ENCODE data around the gene EPSTI1. TPM values are rescaled to one million over a fixed set of nuclear protein-coding genes. Genes with fewer than 3 reads are reported as not detected.

EPSTI1 gene
- total RNA-seq, 1 donor from 2014 or later = 121 TPM

DNA sequence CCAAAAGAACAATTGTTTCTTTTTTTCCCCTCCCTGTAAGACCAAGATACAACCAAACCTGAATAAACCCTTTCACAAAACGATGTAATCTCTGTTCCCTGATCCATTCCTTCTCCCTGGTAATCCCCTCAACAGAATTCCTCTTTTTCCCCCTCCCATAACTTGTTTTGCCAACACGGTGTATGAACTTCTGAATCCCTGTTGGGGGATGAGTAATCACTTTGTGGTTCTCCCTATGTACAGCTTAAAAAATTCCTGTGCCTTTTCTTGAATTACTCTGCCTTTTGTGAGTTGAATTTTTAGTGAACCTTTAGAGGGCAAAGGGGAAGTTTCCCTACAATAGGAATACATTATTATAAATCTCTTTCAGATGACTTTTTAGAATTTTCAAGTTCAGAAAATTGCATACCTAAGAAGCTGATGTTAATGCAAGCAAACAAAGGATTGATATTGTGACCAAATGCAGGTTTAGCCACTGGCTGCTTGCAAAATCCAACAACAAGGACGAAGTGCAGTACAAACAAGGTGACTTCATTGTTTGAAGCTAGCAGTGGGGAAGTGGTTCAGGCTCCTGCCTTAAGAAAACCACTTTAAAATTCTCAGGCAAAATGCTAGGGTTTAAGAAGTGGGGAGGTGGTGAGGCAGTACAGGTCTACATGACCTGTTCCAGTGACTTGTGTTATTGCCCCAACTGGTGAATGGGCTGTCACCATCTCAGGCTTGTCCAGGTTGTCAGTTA lies 15.0 kb upstream of the EPSTI1 start:
- intact Hi-C loops (cut with micrococcal nuclease) = no loop called here

DNA sequence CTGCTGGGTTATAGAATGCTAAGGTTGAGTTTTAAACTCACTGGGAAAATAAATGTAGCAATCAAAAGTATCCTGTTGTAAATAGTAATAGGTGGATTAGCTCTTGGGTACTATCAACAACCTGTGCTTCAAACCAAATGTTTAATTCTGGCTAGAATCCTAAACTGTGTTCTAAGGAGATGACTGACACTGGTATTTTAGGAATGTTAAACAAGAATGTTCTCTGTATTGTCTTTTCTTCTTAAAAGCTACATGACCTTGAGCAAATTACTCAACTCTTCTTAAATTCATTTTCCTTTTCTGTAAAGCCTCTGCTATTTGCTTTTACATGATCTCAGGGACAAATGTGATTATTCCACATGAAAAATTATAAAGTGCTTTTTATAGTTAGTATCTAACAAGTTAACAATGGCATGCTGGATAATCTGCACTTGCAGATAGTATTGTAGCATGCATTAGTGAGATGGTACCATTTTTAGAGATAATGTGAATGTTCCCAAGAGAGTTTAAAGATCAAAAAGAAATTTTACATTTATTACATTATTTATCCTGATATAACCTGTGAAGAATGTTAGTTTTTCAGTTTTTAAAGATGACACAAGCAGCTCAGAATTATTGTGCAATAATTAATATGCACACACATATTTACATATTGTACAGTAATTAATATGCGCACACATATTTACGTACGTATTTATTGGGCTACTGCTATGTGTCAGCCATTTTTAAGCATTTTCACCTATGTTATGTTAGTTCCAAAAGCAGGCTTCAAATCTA lies 13.6 kb upstream of the EPSTI1 start:
- intact Hi-C loops (cut with micrococcal nuclease) = no loop called here

DNA sequence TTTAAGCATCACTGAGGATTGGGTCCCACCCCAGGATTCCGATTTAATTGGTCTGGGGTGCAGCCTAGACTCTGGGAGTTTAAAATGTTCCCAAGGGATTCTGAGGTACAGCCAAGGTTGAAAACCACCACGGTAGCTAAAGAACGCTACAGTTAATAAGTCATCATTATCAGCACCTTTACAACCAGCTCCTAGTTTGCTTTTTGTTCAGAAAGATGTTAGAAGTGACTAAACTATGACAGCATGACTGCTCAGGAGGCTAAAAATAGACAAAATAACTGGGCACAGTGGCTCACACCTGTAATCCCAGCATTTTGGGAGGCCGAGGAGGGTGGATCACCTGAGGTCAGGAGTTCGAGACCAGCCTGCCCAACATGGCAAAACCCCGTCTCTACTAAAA lies 11.7 kb upstream of the EPSTI1 start:
- intact Hi-C loops (cut with micrococcal nuclease) = no loop called here

DNA sequence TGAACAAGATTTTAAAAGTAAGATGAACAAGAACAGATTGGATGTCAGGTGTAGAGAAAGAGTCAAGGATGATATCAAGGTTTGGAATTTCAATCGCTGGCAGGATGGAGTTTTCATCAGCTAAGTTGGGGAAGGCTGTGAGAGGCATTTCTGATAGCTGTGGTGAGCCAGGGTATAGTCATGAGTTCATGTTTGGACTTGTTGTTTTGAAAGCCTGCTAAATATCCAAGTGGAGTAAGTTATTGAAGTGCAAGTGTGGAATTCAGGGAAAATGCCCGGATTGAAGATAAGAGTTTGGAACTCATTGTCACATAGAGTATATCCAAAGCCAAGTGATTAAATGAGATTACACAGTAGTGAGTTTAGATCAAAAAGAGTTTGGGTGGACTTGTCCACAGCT lies 11.0 kb upstream of the EPSTI1 start:
- intact Hi-C loops (cut with micrococcal nuclease) = no loop called here

DNA sequence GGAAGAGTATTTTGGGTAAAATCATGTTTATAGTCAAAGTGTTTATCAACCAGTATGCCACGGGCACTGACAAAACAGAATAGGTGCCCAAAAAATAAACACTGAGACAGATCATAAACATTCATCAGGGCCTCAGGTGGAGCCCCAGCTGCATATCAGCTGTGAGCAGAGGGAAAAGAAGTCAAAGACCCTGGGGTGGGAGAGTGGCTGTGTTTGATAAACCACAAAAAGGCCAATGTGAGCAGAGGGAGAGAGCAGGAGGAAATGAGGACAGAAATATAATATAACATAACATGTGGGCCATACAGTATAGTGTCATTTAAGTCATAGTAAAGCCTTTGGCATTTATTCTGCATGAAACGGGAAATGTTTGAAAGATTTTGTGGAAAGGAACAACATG lies 10.0 kb upstream of the EPSTI1 start:
- intact Hi-C loops (cut with micrococcal nuclease) = no loop called here

DNA sequence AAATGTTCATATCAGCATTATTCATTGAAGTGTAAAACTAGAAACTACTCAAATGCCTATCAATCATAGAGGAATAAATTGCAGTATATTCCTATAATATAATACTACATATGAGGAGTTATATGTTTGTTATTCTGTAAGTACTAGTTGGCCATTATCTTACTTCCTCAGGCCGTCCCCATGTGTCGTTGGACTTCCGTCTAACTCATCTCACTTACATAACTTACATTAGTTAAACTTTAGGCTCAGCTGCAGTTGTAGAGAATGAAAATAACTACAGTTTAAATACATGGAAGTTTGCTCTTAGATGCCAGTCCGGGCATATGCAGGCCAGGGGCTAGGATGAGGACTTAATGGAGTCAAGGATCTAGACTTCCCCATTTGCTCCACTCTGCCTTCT lies 8.6 kb upstream of the EPSTI1 start:
- intact Hi-C loops (cut with micrococcal nuclease) = no loop called here

DNA sequence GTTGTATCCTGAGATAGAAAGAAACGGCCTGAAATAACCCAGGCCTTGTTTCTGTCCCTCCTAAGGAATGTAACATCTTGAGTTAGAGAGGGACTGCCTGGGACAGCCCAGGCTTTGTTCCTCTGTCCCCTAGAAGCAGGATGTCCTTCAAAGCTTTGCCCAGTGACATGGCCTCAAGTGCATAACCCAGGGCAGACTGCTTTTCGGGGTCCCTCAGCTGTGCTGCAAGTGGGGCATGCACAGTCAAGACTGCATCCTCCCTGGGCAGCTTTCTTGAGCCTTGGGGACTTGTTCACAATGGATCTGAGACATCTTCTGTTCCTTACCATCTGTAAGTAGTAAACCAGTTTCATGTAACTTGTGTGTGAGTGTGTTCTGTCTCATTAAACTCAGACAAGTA lies 7.5 kb upstream of the EPSTI1 start:
- intact Hi-C loops (cut with micrococcal nuclease) = loop anchor here (10.0 kb wide), 2 partner anchors 955 to 1035 kb away; partner anchors contain the start of genes DGKH and VWA8

DNA sequence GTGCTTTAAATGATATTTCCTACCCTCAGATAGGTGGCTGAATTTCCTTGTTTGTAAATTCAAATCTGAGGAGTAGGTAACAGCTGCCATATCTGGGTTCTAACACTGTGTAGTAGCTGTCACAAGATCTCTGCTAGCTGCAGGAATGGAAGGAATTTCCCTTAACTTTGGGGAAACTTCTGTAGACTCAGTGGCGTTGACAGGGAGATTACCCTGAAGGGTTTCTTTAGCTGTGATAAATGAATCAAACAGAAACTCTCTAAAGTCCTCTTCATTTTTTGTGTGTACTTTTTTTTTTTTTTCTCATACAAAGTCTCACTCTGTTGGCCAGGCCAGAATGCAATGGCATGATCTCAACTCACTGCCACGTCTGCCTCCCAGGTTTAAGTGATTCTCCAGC lies 5.3 kb upstream of the EPSTI1 start:
- intact Hi-C loops (cut with micrococcal nuclease) = loop anchor here (10.0 kb wide), 2 partner anchors 953 to 1033 kb away; partner anchors contain the start of genes DGKH and VWA8

DNA sequence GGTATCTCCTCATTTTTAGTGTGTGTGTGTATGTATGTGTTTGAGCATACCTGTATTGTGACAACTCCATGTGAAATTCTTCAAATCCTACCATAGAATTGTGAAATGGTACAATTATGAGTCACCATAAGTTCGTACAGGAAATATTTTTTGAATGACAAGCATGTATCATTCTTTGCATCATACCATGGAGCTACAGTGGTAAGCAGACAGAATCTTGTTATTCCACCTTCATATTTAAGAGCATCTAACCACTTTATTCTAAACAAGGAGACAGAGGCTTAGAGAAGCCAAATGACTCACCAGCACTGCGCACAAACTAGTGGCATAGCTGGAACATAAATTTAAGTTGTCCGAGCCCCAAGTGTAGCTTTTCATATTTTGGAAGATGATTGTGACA lies 4.5 kb upstream of the EPSTI1 start:
- intact Hi-C loops (cut with micrococcal nuclease) = loop anchor here (1.0 to 10.0 kb wide), 3 partner anchors 27 to 1032 kb away; partner anchors contain the start of genes DGKH, DNAJC15 and VWA8

DNA sequence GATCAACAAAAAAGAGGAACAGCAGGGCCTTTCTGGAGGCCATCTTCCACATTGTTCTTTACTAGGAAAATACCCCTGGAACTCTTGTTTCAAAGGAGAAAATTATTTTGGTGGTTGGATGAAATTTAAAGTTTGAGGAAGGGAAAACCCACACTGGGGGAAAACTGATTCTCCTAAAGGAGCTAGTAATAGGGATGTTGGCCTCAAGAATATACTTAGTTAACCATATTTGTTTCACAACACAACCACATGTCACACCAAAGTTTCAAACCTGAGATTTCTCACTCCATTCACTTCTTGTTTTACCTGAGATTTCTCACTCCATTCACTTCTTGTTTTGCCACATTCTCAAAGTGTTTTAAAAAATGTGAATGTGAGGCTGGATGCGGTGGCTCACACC lies 2.8 kb upstream of the EPSTI1 start:
- intact Hi-C loops (cut with micrococcal nuclease) = loop anchor here (5.0 to 10.0 kb wide), 7 partner anchors 618 to 1978 kb away; partner anchors contain the start of genes AKAP11, DGKH, ELF1 and TSC22D1

DNA sequence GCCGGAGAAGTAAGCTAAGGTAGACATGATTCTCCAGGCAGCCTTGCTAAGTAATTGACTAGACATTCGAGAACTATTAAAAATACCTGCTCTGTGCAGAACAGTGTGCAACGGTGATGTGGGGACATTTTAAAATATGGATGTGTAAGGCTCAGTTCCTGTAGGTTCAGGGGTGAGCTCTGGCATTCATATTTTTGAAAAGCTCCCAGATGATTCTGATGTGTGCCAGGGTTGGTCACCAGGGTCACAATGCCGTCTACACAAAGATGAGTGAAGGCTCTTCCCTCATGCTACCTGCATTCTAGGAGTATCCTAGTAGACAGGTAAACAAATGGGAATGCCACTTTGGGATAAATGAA lies 702 bp upstream of the EPSTI1 start:
- intact Hi-C loops (cut with micrococcal nuclease) = loop anchor here (1.0 to 10.0 kb wide), 13 partner anchors 31 to 1975 kb away; partner anchors contain the start of genes AKAP11, CCDC122, DGKH and DNAJC15

DNA sequence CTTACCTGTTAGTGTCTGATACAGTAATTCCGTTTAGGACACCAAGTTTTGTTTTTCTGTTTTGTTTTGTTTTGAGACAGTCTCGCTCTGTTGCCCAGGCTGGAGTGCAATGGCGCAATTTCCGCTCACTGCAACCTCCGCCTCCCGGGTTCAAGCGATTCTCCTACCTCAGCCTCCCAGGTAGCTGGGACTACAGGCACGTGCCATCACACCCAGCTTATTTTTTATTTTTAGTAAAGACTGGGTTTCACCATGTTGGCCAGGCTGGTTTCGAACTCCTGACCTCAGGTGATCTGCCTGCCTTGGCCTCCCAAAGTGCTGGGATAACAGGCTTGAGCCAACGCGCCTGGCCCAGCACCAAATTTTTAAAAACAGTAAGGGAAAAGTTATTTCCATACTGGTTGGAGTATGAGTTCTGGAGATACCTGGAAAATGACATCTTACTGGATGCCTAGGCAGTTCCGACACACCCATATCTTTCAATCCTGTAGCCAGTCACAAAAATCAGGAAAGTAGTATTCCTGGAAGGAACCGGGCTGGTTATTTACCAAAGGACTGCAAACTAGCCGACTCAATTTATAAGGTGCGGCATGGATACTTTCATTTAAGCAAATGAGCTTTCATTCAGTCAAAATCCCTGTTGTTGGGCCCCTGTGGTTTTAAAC lies 676 bp downstream of the EPSTI1 start:
- intact Hi-C loops (cut with micrococcal nuclease) = loop anchor here (5.0 to 10.0 kb wide), 7 partner anchors 614 to 1974 kb away; partner anchors contain the start of genes AKAP11, DGKH, ELF1 and TSC22D1

DNA sequence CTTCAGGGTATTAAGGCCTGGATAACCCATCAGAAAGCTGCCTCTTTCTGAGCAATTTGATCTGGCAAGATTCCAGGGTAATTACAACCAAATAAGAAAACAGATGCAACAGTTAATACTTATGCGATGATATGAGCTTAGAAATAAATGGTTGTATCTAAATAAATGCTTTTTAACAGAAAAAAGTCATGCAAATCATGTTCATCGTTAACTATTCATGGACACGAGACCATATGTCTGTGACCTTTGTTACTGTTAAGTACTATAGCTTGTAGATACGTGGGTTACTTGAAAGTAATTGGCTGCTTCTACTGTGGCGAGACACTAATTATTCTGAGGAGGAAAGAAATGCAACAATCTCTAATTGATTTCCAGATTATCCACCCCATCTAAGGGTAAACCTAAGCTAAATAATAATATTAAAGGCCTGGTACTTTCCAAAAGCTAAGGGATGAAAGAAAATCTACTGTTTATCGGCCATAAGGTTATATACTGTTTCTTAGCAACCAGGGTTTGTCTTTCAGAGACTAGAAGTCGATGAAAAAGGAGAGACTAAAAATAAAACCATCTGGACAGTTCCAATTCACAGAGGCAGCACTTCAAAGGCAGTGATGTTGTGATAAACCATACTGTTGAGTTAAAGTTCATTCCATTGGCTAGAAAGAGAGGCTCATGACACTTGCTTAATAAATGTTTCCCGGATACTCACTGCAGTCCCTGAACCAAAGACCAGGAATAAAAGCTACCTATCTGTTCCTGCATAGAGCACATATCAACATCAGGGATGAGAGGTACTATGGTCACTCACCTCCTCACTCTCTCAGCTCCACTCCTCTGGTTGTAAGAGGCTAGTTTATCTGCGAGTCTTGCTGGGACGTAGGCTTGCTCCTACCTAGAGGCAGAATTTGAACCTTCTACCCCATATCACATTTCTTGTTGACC lies 1.5 kb downstream of the EPSTI1 start:
- intact Hi-C loops (cut with micrococcal nuclease) = loop anchor here (1.0 to 10.0 kb wide), 8 partner anchors 20 to 1973 kb away; partner anchors contain the start of genes AKAP11, DGKH, ELF1 and TSC22D1

DNA sequence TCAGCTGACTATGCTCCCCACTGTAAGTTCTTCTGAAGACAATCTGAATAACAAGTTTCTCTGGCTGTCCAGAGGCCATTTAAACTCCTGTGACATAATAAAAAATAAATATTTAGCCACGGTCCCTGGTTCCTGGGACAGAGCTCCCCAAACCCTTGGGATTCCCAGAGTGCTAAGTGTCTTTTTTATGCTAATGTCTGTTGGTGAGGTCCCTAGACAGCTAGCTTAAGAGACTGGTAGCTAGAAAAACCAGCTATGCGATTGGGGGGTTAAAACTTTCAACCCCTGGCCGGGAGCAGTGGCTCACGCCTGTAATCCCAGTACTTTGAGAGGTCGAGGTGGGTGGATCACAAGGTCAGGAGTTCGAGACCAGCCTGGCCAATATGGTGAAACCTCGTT lies 5.9 kb downstream of the EPSTI1 start:
- intact Hi-C loops (cut with micrococcal nuclease) = no loop called here

DNA sequence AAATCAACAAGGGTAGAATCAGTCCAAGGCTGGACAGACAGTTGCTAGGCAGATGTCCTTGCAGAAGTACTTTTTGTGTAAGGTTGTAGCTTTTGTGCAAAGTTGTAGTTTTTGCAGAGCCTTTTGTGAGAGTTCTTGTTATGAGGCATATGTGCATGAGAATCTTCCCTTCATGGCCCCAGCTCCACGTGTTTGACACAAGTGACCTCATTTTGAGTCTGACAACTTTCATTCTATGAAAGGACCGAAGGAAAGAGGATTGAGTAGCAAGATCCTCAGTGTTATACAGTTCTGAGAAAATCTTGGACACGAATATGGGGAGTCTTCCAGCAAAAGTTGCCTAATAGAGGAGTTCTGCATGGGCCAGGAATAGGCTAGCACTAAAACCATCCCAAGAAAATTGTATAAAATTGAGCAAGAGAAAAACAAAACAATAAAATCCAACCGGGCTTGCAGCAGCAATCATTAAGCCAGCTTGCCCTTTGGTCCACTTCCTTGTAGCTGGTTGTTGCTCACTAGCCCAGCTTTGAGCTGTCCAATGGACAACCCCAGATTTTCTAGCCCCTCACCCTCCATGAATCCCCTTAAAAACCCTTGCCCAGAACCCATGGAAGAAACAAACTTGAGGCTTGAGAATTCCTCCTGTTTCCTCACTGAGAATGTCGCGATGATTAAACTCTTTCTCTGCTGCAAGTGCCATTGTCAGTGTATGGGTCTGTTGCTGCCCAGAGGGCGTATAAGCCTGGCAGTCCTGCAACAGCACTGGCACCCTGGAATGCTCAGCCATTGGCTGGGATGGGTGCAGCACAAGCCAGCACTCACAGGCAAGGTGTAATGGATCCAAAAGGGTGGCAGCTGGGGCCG lies 6.5 kb downstream of the EPSTI1 start:
- intact Hi-C loops (cut with micrococcal nuclease) = no loop called here

DNA sequence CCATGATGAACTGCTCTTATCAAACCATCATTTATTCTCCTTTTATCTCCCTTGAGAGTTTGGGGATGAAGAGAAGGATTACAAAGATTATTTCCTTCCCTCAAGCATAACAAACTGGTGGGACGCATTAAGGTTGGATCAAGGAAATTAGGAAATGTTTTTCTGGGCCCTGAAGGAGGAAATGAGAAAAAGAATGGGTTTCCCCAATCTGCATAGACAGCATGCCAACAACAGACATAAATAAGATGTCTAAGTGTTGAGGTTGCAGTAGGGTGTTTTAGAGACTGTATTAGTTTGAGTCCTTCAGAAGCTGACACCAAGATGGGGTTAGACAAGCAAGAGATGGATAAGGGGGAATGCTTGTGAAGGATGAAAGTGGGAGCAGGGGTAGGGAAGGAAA lies 7.3 kb downstream of the EPSTI1 start:
- intact Hi-C loops (cut with micrococcal nuclease) = no loop called here

DNA sequence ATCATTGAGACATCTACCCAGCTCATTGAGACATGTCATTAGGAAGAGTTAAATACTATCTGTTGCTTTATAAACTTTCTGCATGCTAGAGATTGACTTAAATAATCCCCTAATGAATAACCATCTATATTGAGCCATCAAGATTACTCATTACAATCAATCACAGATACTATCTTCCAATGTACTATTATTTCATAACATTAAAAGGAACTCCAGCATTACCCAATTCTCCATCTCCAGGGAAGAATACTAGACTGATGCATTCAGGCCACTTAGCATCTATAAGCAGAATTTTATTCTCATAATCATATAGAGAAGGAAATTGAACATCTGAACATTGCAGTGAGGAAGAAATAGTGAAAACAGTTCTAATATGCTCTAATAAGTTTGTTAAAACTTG lies 8.0 kb downstream of the EPSTI1 start:
- intact Hi-C loops (cut with micrococcal nuclease) = no loop called here

DNA sequence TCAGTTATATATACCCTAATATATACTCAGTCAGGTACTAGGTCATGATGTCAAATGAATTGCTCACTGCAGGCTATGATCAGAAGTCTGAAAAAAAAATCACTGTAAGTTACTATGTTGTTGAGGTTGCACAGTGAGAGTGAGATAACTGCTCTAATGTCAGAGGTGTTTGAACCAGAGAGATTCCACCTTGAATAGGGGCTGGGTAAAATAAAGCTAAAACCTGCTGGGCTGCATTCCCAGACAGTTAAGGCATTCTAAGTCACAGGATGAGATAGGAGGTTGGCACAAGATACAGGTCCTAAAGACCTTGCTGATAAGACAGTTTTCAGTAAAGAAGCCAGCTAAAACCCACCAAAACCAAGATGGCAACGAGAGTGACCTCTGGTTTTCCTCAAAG lies 10.2 kb downstream of the EPSTI1 start:
- intact Hi-C loops (cut with micrococcal nuclease) = no loop called here

DNA sequence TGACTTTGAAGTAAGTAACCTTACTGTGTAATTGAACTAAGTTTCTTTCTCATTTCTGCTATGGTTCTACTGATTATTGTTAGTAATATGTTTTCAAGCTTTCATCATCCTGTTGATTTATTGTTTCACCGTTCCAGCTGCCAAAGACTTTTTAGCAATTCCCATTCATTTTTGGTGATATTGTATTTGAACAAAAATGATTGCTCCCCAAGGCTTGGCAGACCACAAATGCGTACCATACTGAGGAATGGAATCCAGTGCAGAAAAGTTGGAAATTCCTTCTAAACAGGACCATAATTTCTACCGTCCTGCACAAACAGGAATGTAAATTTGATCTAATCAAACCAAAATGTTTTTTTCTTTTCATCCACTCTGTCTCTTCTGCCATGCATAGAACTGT lies 10.7 kb downstream of the EPSTI1 start:
- intact Hi-C loops (cut with micrococcal nuclease) = no loop called here

DNA sequence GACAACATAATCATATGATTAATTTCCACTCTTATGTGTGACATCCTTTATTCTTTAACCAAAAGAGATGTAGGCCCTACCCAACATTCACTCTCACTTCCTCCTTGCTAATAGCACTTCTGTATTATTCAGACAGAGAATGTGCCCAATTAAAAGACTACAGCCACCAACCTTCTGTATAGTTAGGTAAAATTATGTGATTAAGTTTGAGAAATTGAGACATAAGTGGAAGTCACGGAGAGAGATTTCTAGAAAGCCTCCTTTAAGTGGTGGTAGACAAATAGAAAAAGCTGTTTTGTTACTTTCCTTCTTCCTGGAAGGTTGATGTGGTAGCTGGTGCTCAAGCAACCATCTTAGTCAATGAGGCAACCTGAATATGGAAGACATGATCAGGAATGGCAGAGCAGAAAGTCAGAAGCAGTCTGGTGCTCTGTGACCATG lies 14.8 kb downstream of the EPSTI1 start:
- intact Hi-C loops (cut with micrococcal nuclease) = no loop called here
